ENCODE measurements around the gene ZNF486. TPM values are rescaled to one million over a fixed set of nuclear protein-coding genes. Genes with fewer than 3 reads are reported as not detected.
"Not testable (repeated sequence)": the region's sequence is repeated elsewhere in the genome, so short reads cannot be mapped to it uniquely, and the experiment has no call there.

The ZNF486 gene
- total RNA-seq, 1 experiment from 2014 or later = 1.5 TPM

GRCh38 chr19:20221605-20222004 lies 54.6 kb downstream of the ZNF486 start:
- DNase-seq (ENCODE audit: low read depth) = not testable (repeated sequence)

- no peak for DNase-seq (ENCODE audit: low read depth)
Observed at GRCh38 chr19:20233105-20233504, 66.1 kb downstream of the ZNF486 start.

- DNase-seq (ENCODE audit: low read depth) = no peak
Observed at GRCh38 chr19:20235156-20235555, 68.1 kb downstream of the ZNF486 start.

GRCh38 chr19:20237773-20238623 lies 71.0 kb downstream of the ZNF486 start:
- DNase-seq (ENCODE audit: low read depth) = peak; percentile 21

- no peak for DNase-seq (ENCODE audit: low read depth)
Observed at GRCh38 chr19:20243629-20244028, 76.6 kb downstream of the ZNF486 start.

- DNase-seq (ENCODE audit: low read depth) = no peak
Observed at GRCh38 chr19:20244356-20244755, 77.3 kb downstream of the ZNF486 start.

- no peak for DNase-seq (ENCODE audit: low read depth)
Observed at GRCh38 chr19:20245309-20245708, 78.3 kb downstream of the ZNF486 start.

- no peak for DNase-seq (ENCODE audit: low read depth)
Observed at GRCh38 chr19:20247016-20247683, 80.1 kb downstream of the ZNF486 start.

- DNase-seq (ENCODE audit: low read depth) = not testable (repeated sequence)
Observed at GRCh38 chr19:20248258-20248657, 81.2 kb downstream of the ZNF486 start.

Small RNAs within 50 kb of the gene (small RNA-seq; reads per million reads assigned to genes)
- not detected for gene AC011447.4

Other genes with a start within 250 kb of the ZNF486 start
- gene ZNF682, start 127.7 kb upstream of the ZNF486 start, total RNA-seq (2014; rRNA removed; shearing (Covaris generic)) = not detected in 2 replicates
- not detected in 2 replicates for gene ZNF90, start 89.2 kb upstream of the ZNF486 start, total RNA-seq (2014; rRNA removed; shearing (Covaris generic))

All from HT1080 (cell line).